Activated naive CD4-positive, alpha-beta T cell treated with anti-CD3 and anti-CD28 coated beads, Interleukin-2, amount 10 ng/mL, durations not matched to agents 7 days and 5 days (primary cell): ENCODE measurements around the gene ABLIM1.

Experiments used
- CTCF ChIA-PET: fragments of 350-600 bp; sonication (Branson Sonifier 250); formaldehyde crosslinking; loops from one replicate; lab custom pipeline; 2021; ENCODE audit warnings: antibody characterized with exemption; lab: Charles Lee
- DNase-seq: peaks from one replicate; pipeline ENCODE4 v3.0.0-alpha.2; 2020
- H3K27ac Mint-ChIP-seq: one replicate; pipeline ENCODE4 v1.8.0; 2021; ENCODE audit warnings: mild to moderate bottlenecking, moderate library complexity, mixed read lengths
- H3K27me3 Mint-ChIP-seq: one replicate; pipeline ENCODE4 v1.8.0; 2021; ENCODE audit warnings: mild to moderate bottlenecking, mixed read lengths
- H3K36me3 Mint-ChIP-seq: one replicate; pipeline ENCODE4 v1.8.0; 2021; ENCODE audit warnings: mixed read lengths
- H3K4me1 Mint-ChIP-seq: one replicate; pipeline ENCODE4 v1.8.0; 2021; ENCODE audit warnings: mixed read lengths
- H3K4me3 Mint-ChIP-seq: one replicate; pipeline ENCODE4 v1.8.0; 2021; ENCODE audit warnings: mild to moderate bottlenecking, moderate library complexity, mixed read lengths
- H3K9me3 Mint-ChIP-seq: one replicate; pipeline ENCODE4 v1.8.0; 2021; ENCODE audit warnings: mixed read lengths

The ABLIM1 gene

GRCh38 chr10:114487815-114488536 lies 170.1 kb downstream of the ABLIM1 start:
- no peak for DNase-seq
- Mint-ChIP-seq H3K27ac (no peak overlapping the region), H3K4me3 (no peak overlapping the region), H3K27me3 (no peaks in the 10 kb centered on the region), H3K9me3 (peaks cover 2% of the 10 kb centered on the region), H3K36me3 (peaks cover 80% of the 10 kb centered on the region), H3K4me1 (peaks cover 44% of the 10 kb centered on the region)
- CTCF ChIA-PET: interaction anchor here (0.8 to 8.4 kb wide), 10 partner anchors 9 to 56 kb away, joined by 3 to 62 read pairs (median 4); no protein-coding TSS in a partner anchor

- no peaks in the 10 kb centered on the region for H3K9me3 Mint-ChIP-seq
- CTCF ChIA-PET: interaction anchor here (0.6 to 8.4 kb wide), 12 partner anchors 8 to 57 kb away, joined by 3 to 62 read pairs (median 4); no protein-coding TSS in a partner anchor
- no peak for DNase-seq
- peaks cover 36% of the 10 kb centered on the region for H3K4me1 Mint-ChIP-seq
- no peak overlapping the region for H3K27ac Mint-ChIP-seq
- H3K4me3 Mint-ChIP-seq: no peak overlapping the region
- no peaks in the 10 kb centered on the region for H3K27me3 Mint-ChIP-seq
- H3K36me3 Mint-ChIP-seq: peaks cover 78% of the 10 kb centered on the region
These were observed 170.9 kb downstream of the ABLIM1 start for GRCh38 chr10:114486938-114487814.

- CTCF ChIA-PET: interaction anchor here (1.3 to 8.4 kb wide), 3 partner anchors 9 to 15 kb away, joined by 3 to 62 read pairs (median 4); no protein-coding TSS in a partner anchor
These were observed 172.2 kb downstream of the ABLIM1 start for GRCh38 chr10:114485696-114486400.

GRCh38 chr10:114483575-114483974 lies 174.5 kb downstream of the ABLIM1 start:
- Mint-ChIP-seq H3K4me3 (no peak overlapping the region), H3K36me3 (peaks cover 88% of the 10 kb centered on the region), H3K4me1 (peaks cover 33% of the 10 kb centered on the region), H3K27ac (no peak overlapping the region), H3K9me3 (no peaks in the 10 kb centered on the region), H3K27me3 (no peaks in the 10 kb centered on the region)
- CTCF ChIA-PET: interaction anchor here (1.5 to 8.4 kb wide), 2 partner anchors 12 to 65 kb away, joined by 4 to 62 read pairs; no protein-coding TSS in a partner anchor
- DNase-seq: no peak

More at GRCh38 chr10:114485696-114486400, 172.2 kb downstream of the ABLIM1 start:
- Mint-ChIP-seq H3K4me1 (peaks cover 30% of the 10 kb centered on the region), H3K36me3 (peaks cover 81% of the 10 kb centered on the region), H3K27me3 (no peaks in the 10 kb centered on the region), H3K27ac (no peak overlapping the region), H3K4me3 (no peak overlapping the region), H3K9me3 (no peaks in the 10 kb centered on the region)
- no peak for DNase-seq

GRCh38 chr10:114482480-114483304 lies 175.4 kb downstream of the ABLIM1 start:
- peaks cover 87% of the 10 kb centered on the region for H3K36me3 Mint-ChIP-seq
- H3K4me3 Mint-ChIP-seq: no peak overlapping the region
- DNase-seq: no peak
- peaks cover 27% of the 10 kb centered on the region for H3K4me1 Mint-ChIP-seq
- H3K9me3 Mint-ChIP-seq: no peaks in the 10 kb centered on the region
- H3K27ac Mint-ChIP-seq: no peak overlapping the region
- no peaks in the 10 kb centered on the region for H3K27me3 Mint-ChIP-seq
- CTCF ChIA-PET: interaction anchor here (1.5 to 8.4 kb wide), 2 partner anchors 12 to 66 kb away, joined by 4 to 62 read pairs; no protein-coding TSS in a partner anchor

- Mint-ChIP-seq H3K36me3 (peaks cover 72% of the 10 kb centered on the region), H3K4me1 (peaks cover 26% of the 10 kb centered on the region)
These were observed 177.0 kb downstream of the ABLIM1 start for GRCh38 chr10:114481055-114481454.

GRCh38 chr10:114479836-114480235 lies 178.2 kb downstream of the ABLIM1 start:
- CTCF ChIA-PET: interaction anchor here (1.4 to 1.5 kb wide), 2 partner anchors 8 to 10 kb away, joined by 3 to 4 read pairs; no protein-coding TSS in a partner anchor
- Mint-ChIP-seq H3K27me3 (no peaks in the 10 kb centered on the region), H3K4me1 (peaks cover 33% of the 10 kb centered on the region), H3K9me3 (no peaks in the 10 kb centered on the region), H3K27ac (peak overlapping the region; percentile 24), H3K4me3 (no peak overlapping the region), H3K36me3 (peaks cover 60% of the 10 kb centered on the region)
- no peak for DNase-seq

More at GRCh38 chr10:114481055-114481454, 177.0 kb downstream of the ABLIM1 start:
- Mint-ChIP-seq H3K27ac (no peak overlapping the region), H3K4me3 (no peak overlapping the region), H3K9me3 (no peaks in the 10 kb centered on the region), H3K27me3 (no peaks in the 10 kb centered on the region)
- CTCF ChIA-PET: interaction anchor here (1.0 kb wide), 1 partner anchor 68 kb away, joined by 3 read pairs; no protein-coding TSS in a partner anchor
- DNase-seq: no peak

- Mint-ChIP-seq H3K4me3 (no peak overlapping the region), H3K27me3 (no peaks in the 10 kb centered on the region), H3K4me1 (peaks cover 33% of the 10 kb centered on the region)
These were observed 178.8 kb downstream of the ABLIM1 start for GRCh38 chr10:114479307-114479706.

GRCh38 chr10:114478281-114478680 lies 179.8 kb downstream of the ABLIM1 start:
- Mint-ChIP-seq H3K36me3 (peaks cover 51% of the 10 kb centered on the region), H3K27ac (no peak overlapping the region), H3K9me3 (no peaks in the 10 kb centered on the region), H3K4me3 (no peak overlapping the region), H3K27me3 (no peaks in the 10 kb centered on the region), H3K4me1 (peaks cover 38% of the 10 kb centered on the region)
- CTCF ChIA-PET: interaction anchor here (1.2 to 14.4 kb wide), 2 partner anchors 68 to 70 kb away, joined by 3 to 244 read pairs; no protein-coding TSS in a partner anchor
- DNase-seq: no peak

More at GRCh38 chr10:114479307-114479706, 178.8 kb downstream of the ABLIM1 start:
- Mint-ChIP-seq H3K36me3 (peaks cover 56% of the 10 kb centered on the region), H3K27ac (no peak overlapping the region), H3K9me3 (no peaks in the 10 kb centered on the region)
- no peak for DNase-seq
- CTCF ChIA-PET: interaction anchor here (0.9 to 1.5 kb wide), 4 partner anchors 8 to 69 kb away, joined by 3 to 4 read pairs (median 4); no protein-coding TSS in a partner anchor

- H3K36me3 Mint-ChIP-seq: peaks cover 52% of the 10 kb centered on the region
- no peak overlapping the region for H3K27ac Mint-ChIP-seq
- no peaks in the 10 kb centered on the region for H3K27me3 Mint-ChIP-seq
- no peak for DNase-seq
- no peaks in the 10 kb centered on the region for H3K9me3 Mint-ChIP-seq
- CTCF ChIA-PET: interaction anchor here (1.3 to 14.4 kb wide), 2 partner anchors 9 to 69 kb away, joined by 4 to 244 read pairs; no protein-coding TSS in a partner anchor
- H3K4me3 Mint-ChIP-seq: no peak overlapping the region
- peaks cover 47% of the 10 kb centered on the region for H3K4me1 Mint-ChIP-seq
These were observed 180.8 kb downstream of the ABLIM1 start for GRCh38 chr10:114477285-114477684.

- Mint-ChIP-seq H3K4me1 (peaks cover 43% of the 10 kb centered on the region), H3K27ac (no peak overlapping the region), H3K4me3 (no peak overlapping the region), H3K36me3 (peaks cover 37% of the 10 kb centered on the region), H3K9me3 (no peaks in the 10 kb centered on the region), H3K27me3 (no peaks in the 10 kb centered on the region)
- CTCF ChIA-PET: interaction anchor here (14.4 kb wide), 1 partner anchor 72 kb away, joined by 244 read pairs; no protein-coding TSS in a partner anchor
- DNase-seq: no peak
These were observed 183.1 kb downstream of the ABLIM1 start for GRCh38 chr10:114474989-114475388.

- Mint-ChIP-seq H3K36me3 (peaks cover 34% of the 10 kb centered on the region), H3K4me1 (peaks cover 40% of the 10 kb centered on the region), H3K4me3 (no peak overlapping the region), H3K27ac (no peak overlapping the region), H3K27me3 (no peaks in the 10 kb centered on the region), H3K9me3 (no peaks in the 10 kb centered on the region)
- CTCF ChIA-PET: interaction anchor here (5.3 to 14.4 kb wide), 3 partner anchors 12 to 73 kb away, joined by 59 to 244 read pairs (median 62); no protein-coding TSS in a partner anchor
- no peak for DNase-seq
These were observed 184.3 kb downstream of the ABLIM1 start for GRCh38 chr10:114473776-114474175.
